ENCODE results near the gene SYNJ2.
"Not testable (repeated sequence)": the region's sequence is repeated elsewhere in the genome, so short reads cannot be mapped to it uniquely, and the experiment has no call there.

The SYNJ2 gene

GRCh38 chr6:157972177-157972576, 9.5 kb upstream of the SYNJ2 start:
- H3K27me3 ChIP-seq (ENCODE audit: control insufficient read depth in 1 of 2, insufficient read depth in 2 of 2, low read length in 2 of 2); H3K9me3 ChIP-seq (ENCODE audit: control insufficient read depth in 2 of 2, low read length in 2 of 2); H3K27ac ChIP-seq (ENCODE audit: low read length); H3K4me1 ChIP-seq (ENCODE audit: control insufficient read depth, insufficient read depth, low read length); H3K36me3 ChIP-seq (ENCODE audit: control insufficient read depth in 2 of 2, insufficient read depth in 2 of 2, low read length in 2 of 2); H3K9ac ChIP-seq (ENCODE audit: low read length in 2 of 2); H3K4me3 ChIP-seq (ENCODE audit: low read length in 2 of 2): not testable (repeated sequence)

GRCh38 chr6:157974341-157974894, 7.2 kb upstream of the SYNJ2 start:
- Histone ChIP-seq H3K4me3 (ENCODE audit: low read length in 2 of 2) (no peak overlapping the region), H3K27me3 (ENCODE audit: control insufficient read depth in 1 of 2, insufficient read depth in 2 of 2, low read length in 2 of 2) (no peaks in the 10 kb centered on the region), H3K9me3 (ENCODE audit: control insufficient read depth in 2 of 2, low read length in 2 of 2) (no peaks in the 10 kb centered on the region), H3K27ac (ENCODE audit: low read length) (no peak overlapping the region), H3K36me3 (ENCODE audit: control insufficient read depth in 2 of 2, insufficient read depth in 2 of 2, low read length in 2 of 2) (no peaks in the 10 kb centered on the region), H3K4me1 (ENCODE audit: control insufficient read depth, insufficient read depth, low read length) (no peaks in the 10 kb centered on the region), H3K9ac (ENCODE audit: low read length in 2 of 2) (no peak overlapping the region)

GRCh38 chr6:157974967-157975366, 6.7 kb upstream of the SYNJ2 start:
- Histone ChIP-seq H3K9me3 (ENCODE audit: control insufficient read depth in 2 of 2, low read length in 2 of 2) (no peaks in the 10 kb centered on the region), H3K4me3 (ENCODE audit: low read length in 2 of 2) (no peak overlapping the region), H3K9ac (ENCODE audit: low read length in 2 of 2) (no peak overlapping the region), H3K4me1 (ENCODE audit: control insufficient read depth, insufficient read depth, low read length) (no peaks in the 10 kb centered on the region), H3K27ac (ENCODE audit: low read length) (no peak overlapping the region), H3K27me3 (ENCODE audit: control insufficient read depth in 1 of 2, insufficient read depth in 2 of 2, low read length in 2 of 2) (no peaks in the 10 kb centered on the region), H3K36me3 (ENCODE audit: control insufficient read depth in 2 of 2, insufficient read depth in 2 of 2, low read length in 2 of 2) (no peaks in the 10 kb centered on the region)

GRCh38 chr6:157975456-157975855, 6.2 kb upstream of the SYNJ2 start:
- H3K9me3 ChIP-seq (ENCODE audit: control insufficient read depth in 2 of 2, low read length in 2 of 2): no peaks in the 10 kb centered on the region
- no peak overlapping the region for H3K4me3 ChIP-seq (ENCODE audit: low read length in 2 of 2)
- H3K36me3 ChIP-seq (ENCODE audit: control insufficient read depth in 2 of 2, insufficient read depth in 2 of 2, low read length in 2 of 2): no peaks in the 10 kb centered on the region
- H3K4me1 ChIP-seq (ENCODE audit: control insufficient read depth, insufficient read depth, low read length): no peaks in the 10 kb centered on the region
- no peak overlapping the region for H3K9ac ChIP-seq (ENCODE audit: low read length in 2 of 2)
- no peak overlapping the region for H3K27ac ChIP-seq (ENCODE audit: low read length)
- no peaks in the 10 kb centered on the region for H3K27me3 ChIP-seq (ENCODE audit: control insufficient read depth in 1 of 2, insufficient read depth in 2 of 2, low read length in 2 of 2)

GRCh38 chr6:157976345-157977175, 5.1 kb upstream of the SYNJ2 start:
- no peaks in the 10 kb centered on the region for H3K9me3 ChIP-seq (ENCODE audit: control insufficient read depth in 2 of 2, low read length in 2 of 2)
- peaks cover 6% of the 10 kb centered on the region for H3K4me1 ChIP-seq (ENCODE audit: control insufficient read depth, insufficient read depth, low read length)
- H3K27ac ChIP-seq (ENCODE audit: low read length): no peak overlapping the region
- H3K36me3 ChIP-seq (ENCODE audit: control insufficient read depth in 2 of 2, insufficient read depth in 2 of 2, low read length in 2 of 2): no peaks in the 10 kb centered on the region
- H3K27me3 ChIP-seq (ENCODE audit: control insufficient read depth in 1 of 2, insufficient read depth in 2 of 2, low read length in 2 of 2): no peaks in the 10 kb centered on the region
- no peak overlapping the region for H3K4me3 ChIP-seq (ENCODE audit: low read length in 2 of 2)
- H3K9ac ChIP-seq (ENCODE audit: low read length in 2 of 2): no peak overlapping the region

GRCh38 chr6:157977176-157977804, 4.4 kb upstream of the SYNJ2 start:
- Histone ChIP-seq H3K4me3 (ENCODE audit: low read length in 2 of 2) (no peak overlapping the region), H3K9me3 (ENCODE audit: control insufficient read depth in 2 of 2, low read length in 2 of 2) (no peaks in the 10 kb centered on the region), H3K27me3 (ENCODE audit: control insufficient read depth in 1 of 2, insufficient read depth in 2 of 2, low read length in 2 of 2) (no peaks in the 10 kb centered on the region), H3K27ac (ENCODE audit: low read length) (no peak overlapping the region), H3K36me3 (ENCODE audit: control insufficient read depth in 2 of 2, insufficient read depth in 2 of 2, low read length in 2 of 2) (no peaks in the 10 kb centered on the region), H3K9ac (ENCODE audit: low read length in 2 of 2) (no peak overlapping the region), H3K4me1 (ENCODE audit: control insufficient read depth, insufficient read depth, low read length) (peaks cover 8% of the 10 kb centered on the region)

- no peaks in the 10 kb centered on the region for H3K36me3 ChIP-seq (ENCODE audit: control insufficient read depth in 2 of 2, insufficient read depth in 2 of 2, low read length in 2 of 2)
- no peaks in the 10 kb centered on the region for H3K9me3 ChIP-seq (ENCODE audit: control insufficient read depth in 2 of 2, low read length in 2 of 2)
- no peaks in the 10 kb centered on the region for H3K27me3 ChIP-seq (ENCODE audit: control insufficient read depth in 1 of 2, insufficient read depth in 2 of 2, low read length in 2 of 2)
- no peak overlapping the region for H3K27ac ChIP-seq (ENCODE audit: low read length)
- H3K4me1 ChIP-seq (ENCODE audit: control insufficient read depth, insufficient read depth, low read length): peaks cover 16% of the 10 kb centered on the region
- H3K4me3 ChIP-seq (ENCODE audit: low read length in 2 of 2): no peak overlapping the region
- no peak overlapping the region for H3K9ac ChIP-seq (ENCODE audit: low read length in 2 of 2)
Measured at GRCh38 chr6:157978021-157978783, 3.5 kb upstream of the SYNJ2 start.

- H3K27me3 ChIP-seq (ENCODE audit: control insufficient read depth in 1 of 2, insufficient read depth in 2 of 2, low read length in 2 of 2): no peaks in the 10 kb centered on the region
- H3K27ac ChIP-seq (ENCODE audit: low read length): peak overlapping the region; percentile 75
- H3K9me3 ChIP-seq (ENCODE audit: control insufficient read depth in 2 of 2, low read length in 2 of 2): no peaks in the 10 kb centered on the region
- H3K4me1 ChIP-seq (ENCODE audit: control insufficient read depth, insufficient read depth, low read length): peaks cover 20% of the 10 kb centered on the region
- peak overlapping the region; percentile 57 to 79 for H3K4me3 ChIP-seq (ENCODE audit: low read length in 2 of 2)
- H3K9ac ChIP-seq (ENCODE audit: low read length in 2 of 2): peak overlapping the region; percentile 73 to 76
- H3K36me3 ChIP-seq (ENCODE audit: control insufficient read depth in 2 of 2, insufficient read depth in 2 of 2, low read length in 2 of 2): no peaks in the 10 kb centered on the region
Measured at GRCh38 chr6:157980288-157981131, 1.2 kb upstream of the SYNJ2 start.

- H3K9me3 ChIP-seq (ENCODE audit: control insufficient read depth in 2 of 2, low read length in 2 of 2): no peaks in the 10 kb centered on the region
- H3K4me3 ChIP-seq (ENCODE audit: low read length in 2 of 2): peak overlapping the region; percentile 57 to 79
- H3K9ac ChIP-seq (ENCODE audit: low read length in 2 of 2): peak overlapping the region; percentile 73 to 76
- peak overlapping the region; percentile 75 for H3K27ac ChIP-seq (ENCODE audit: low read length)
- H3K36me3 ChIP-seq (ENCODE audit: control insufficient read depth in 2 of 2, insufficient read depth in 2 of 2, low read length in 2 of 2): no peaks in the 10 kb centered on the region
- H3K27me3 ChIP-seq (ENCODE audit: control insufficient read depth in 1 of 2, insufficient read depth in 2 of 2, low read length in 2 of 2): no peaks in the 10 kb centered on the region
- H3K4me1 ChIP-seq (ENCODE audit: control insufficient read depth, insufficient read depth, low read length): peaks cover 20% of the 10 kb centered on the region
Measured at GRCh38 chr6:157981132-157981394, 600 bp upstream of the SYNJ2 start.

GRCh38 chr6:157982102-157982562, 469 bp downstream of the SYNJ2 start:
- Histone ChIP-seq H3K9me3 (ENCODE audit: control insufficient read depth in 2 of 2, low read length in 2 of 2) (no peaks in the 10 kb centered on the region), H3K36me3 (ENCODE audit: control insufficient read depth in 2 of 2, insufficient read depth in 2 of 2, low read length in 2 of 2) (no peaks in the 10 kb centered on the region), H3K27ac (ENCODE audit: low read length) (peak overlapping the region; percentile 58), H3K4me1 (ENCODE audit: control insufficient read depth, insufficient read depth, low read length) (peaks cover 20% of the 10 kb centered on the region), H3K4me3 (ENCODE audit: low read length in 2 of 2) (peak overlapping the region; percentile 57 to 79), H3K9ac (ENCODE audit: low read length in 2 of 2) (peak overlapping the region; percentile 68 to 76), H3K27me3 (ENCODE audit: control insufficient read depth in 1 of 2, insufficient read depth in 2 of 2, low read length in 2 of 2) (no peaks in the 10 kb centered on the region)

Data from stomach smooth muscle (tissue), 2 donors.